Body of pancreas (tissue), 4 donors: Measurements from ENCODE around the gene PRUNE2. TPM values are rescaled to one million over a fixed set of nuclear protein-coding genes. Genes with fewer than 3 reads are reported as not detected.

Source experiments
- ATAC-seq: fragments of 150-250 bp; one replicate; pipeline ENCODE4 v1.9.1; 2016
- DNase-seq, 4 donors: peaks; one replicate each; pipeline ENCODE4 v3.0.0-alpha.2; 2019
- H3K27ac ChIP-seq, 4 donors: fragments of 200-600 bp; sonication (generic); 1 replicate in 3 of 4; 2 replicates in 1 of 4; pipeline versions ENCODE4 v1.5.1 to v1.6.1; 2016 to 2019; ENCODE audit warnings: mild to moderate bottlenecking in 1 of 4, mixed read lengths in 1 of 4, moderate library complexity in 1 of 4
- H3K27me3 ChIP-seq, 2 donors: fragments of 200-600 bp; sonication (generic); one replicate each; pipeline ENCODE4 v1.6.0; 2016; ENCODE audit warnings: mild to moderate bottlenecking in 1 of 2
- H3K36me3 ChIP-seq, 2 donors: fragments of 200-600 bp; sonication (generic); replicated peaks in 1 of 2; 2 replicates each; pipeline ENCODE4 v1.5.1; 2016; ENCODE audit warnings: low read depth in 2 of 2; ENCODE audit not compliant: insufficient read depth in 1 of 2
- H3K4me1 ChIP-seq: fragments of 200-600 bp; sonication (generic); one replicate; pipeline ENCODE4 v1.6.0; 2016
- H3K4me3 ChIP-seq, 2 donors: fragments of 200-600 bp; sonication (generic); 1 replicate in 1 of 2; 2 replicates in 1 of 2; pipeline ENCODE4 v1.5.1; 2016 to 2019
- H3K9me3 ChIP-seq, 3 donors: fragments of 200-600 bp; sonication (generic); 1 replicate in 2 of 3; 2 replicates in 1 of 3; pipeline ENCODE4 v1.5.1; 2016
- POLR2A ChIP-seq, 3 donors: fragments of 450-650 bp; IDR thresholded peaks; one replicate each; pipeline ENCODE4 v1.6.1; 2016; ENCODE audit warnings: antibody characterized with exemption in 3 of 3, mild to moderate bottlenecking in 2 of 3
- WGBS, 2 donors: methylation state at CpG; one replicate each; pipeline ENCODE4 v1.1.5; 2017; 5-methylcytosine and 5-hydroxymethylcytosine counted together
- intact Hi-C: fragments of 100-400 bp; cut with DNase I; formaldehyde crosslinking; loops from one replicate; pipeline ENCODE4 v1.15.1; 2023
- total RNA-seq, 2 donors: library from RNA; depleted of rRNA; stranded (reverse); fragments of >200 nt; gene quantifications; one replicate each; pipeline ENCODE4 v1.1.0, GENCODE V29; 2016
- TF ChIP-seq, protein P1 (sequence below), 7 experiments: fragments of 450-650 bp in 4 of 7; fragments of 200-600 bp in 3 of 7; sonication (generic) in 3 of 7; IDR thresholded peaks; one replicate each; pipeline ENCODE4 v1.5.1; 2016 to 2019; ENCODE audit warnings: antibody characterized with exemption in 7 of 7

Gene PRUNE2
- total RNA-seq, 2 donors from 2014 or later = 3.9 to 15.2 TPM

DNA sequence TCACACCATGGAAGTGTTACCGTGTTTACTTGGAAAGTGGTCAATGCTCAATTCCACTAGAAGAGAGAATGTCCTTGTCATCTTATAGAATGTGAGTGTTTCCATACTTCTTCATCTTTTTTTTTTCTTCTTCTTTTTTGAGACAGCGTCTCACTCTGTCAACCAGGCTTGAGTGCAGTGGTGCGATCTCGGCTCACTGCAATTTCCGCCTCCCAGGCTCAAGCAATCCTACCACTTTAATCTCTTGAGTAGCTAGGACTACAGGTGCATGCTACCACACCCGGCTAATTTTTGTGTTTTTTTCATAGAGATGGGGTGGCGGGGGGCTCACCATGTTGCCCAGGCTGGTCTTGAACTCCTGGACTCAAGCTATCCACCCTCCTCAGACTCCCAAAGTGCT lies 278.9 kb downstream of the PRUNE2 start:
- 81 to 90% methylated on average over 7 of the region's 7 CpGs for WGBS, 2 donors
- no peaks in the 10 kb centered on the region for H3K36me3 ChIP-seq
- ATAC-seq = no peak

DNA sequence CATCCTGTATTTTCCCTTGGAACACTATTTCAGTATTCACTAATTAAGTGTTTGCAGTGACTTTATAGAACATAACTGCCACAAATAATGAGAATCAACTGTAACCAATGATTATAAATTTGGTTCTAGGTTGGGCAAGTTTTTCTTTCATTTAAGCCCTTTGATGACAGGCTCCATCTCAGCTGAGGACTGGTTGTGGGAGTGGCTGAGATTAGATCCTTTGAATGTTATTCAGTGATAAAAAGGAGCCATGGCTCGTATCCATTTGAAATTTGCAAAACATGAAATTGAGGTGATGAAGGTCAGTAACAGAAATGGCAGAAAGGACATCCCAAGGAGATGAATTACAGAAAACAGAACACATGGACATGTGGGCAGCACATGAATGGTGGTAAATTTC lies 279.8 kb downstream of the PRUNE2 start:
- H3K27ac ChIP-seq = no peak overlapping the region
- WGBS, 2 donors = 45 to 61% methylated on average over 1 of the region's 1 CpG
- no peaks in the 10 kb centered on the region for H3K9me3 ChIP-seq
- TF ChIP-seq, protein P1, sequence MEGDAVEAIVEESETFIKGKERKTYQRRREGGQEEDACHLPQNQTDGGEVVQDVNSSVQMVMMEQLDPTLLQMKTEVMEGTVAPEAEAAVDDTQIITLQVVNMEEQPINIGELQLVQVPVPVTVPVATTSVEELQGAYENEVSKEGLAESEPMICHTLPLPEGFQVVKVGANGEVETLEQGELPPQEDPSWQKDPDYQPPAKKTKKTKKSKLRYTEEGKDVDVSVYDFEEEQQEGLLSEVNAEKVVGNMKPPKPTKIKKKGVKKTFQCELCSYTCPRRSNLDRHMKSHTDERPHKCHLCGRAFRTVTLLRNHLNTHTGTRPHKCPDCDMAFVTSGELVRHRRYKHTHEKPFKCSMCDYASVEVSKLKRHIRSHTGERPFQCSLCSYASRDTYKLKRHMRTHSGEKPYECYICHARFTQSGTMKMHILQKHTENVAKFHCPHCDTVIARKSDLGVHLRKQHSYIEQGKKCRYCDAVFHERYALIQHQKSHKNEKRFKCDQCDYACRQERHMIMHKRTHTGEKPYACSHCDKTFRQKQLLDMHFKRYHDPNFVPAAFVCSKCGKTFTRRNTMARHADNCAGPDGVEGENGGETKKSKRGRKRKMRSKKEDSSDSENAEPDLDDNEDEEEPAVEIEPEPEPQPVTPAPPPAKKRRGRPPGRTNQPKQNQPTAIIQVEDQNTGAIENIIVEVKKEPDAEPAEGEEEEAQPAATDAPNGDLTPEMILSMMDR (IDR thresholded peaks at IDR 0.05) = no peak
- TF ChIP-seq POLR2A (IDR thresholded peaks at IDR 0.05) = no peak
- no peak for DNase-seq
- H3K36me3 ChIP-seq = no peaks in the 10 kb centered on the region
- H3K4me1 ChIP-seq = no peaks in the 10 kb centered on the region
- no peak overlapping the region for H3K4me3 ChIP-seq
- no peak for ATAC-seq
- intact Hi-C loops = no loop called here
- no peaks in the 10 kb centered on the region for H3K27me3 ChIP-seq

More for the DNA sequence above, 278.9 kb downstream of the PRUNE2 start:
- DNase-seq = no peak
- Histone ChIP-seq H3K27ac (no peak overlapping the region), H3K9me3 (no peaks in the 10 kb centered on the region), H3K4me1 (no peaks in the 10 kb centered on the region), H3K4me3 (no peak overlapping the region), H3K27me3 (no peaks in the 10 kb centered on the region)
- intact Hi-C loops = no loop called here
- no peak for TF ChIP-seq POLR2A (IDR thresholded peaks at IDR 0.05)
- TF ChIP-seq, protein P1 (IDR thresholded peaks at IDR 0.05) = no peak

DNA sequence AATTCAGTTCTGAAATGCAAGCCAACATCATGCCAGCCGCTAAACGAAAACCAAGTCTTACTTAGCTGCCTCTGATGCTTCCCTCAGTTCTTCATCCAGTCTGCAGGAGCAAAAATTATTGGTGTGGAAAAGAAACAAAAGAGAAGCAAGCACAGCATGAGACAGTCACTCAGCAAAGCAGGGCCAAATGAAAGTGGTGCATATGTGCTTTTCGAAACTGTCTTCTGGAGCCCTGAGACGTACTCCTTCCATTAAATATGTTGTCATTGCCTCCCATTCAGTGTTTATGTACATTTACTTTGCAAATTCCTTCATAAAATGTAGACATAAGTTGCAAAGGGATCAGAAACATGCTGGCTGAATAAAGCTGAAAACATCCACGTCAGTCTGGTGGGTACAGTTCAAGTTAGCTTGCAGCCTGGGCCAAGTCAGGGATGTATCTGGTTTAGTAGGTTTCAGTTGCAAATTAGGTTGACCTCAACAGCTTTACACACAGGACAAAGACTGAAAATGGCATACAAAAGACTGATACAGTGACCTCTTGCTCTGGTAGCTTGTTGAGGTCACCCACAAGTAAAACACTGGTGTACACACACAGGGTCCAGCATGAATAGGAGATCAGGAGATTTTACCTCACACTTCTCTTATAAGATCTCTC lies 281.4 kb downstream of the PRUNE2 start:
- Histone ChIP-seq H3K9me3 (no peaks in the 10 kb centered on the region), H3K27me3 (no peaks in the 10 kb centered on the region), H3K36me3 (no peaks in the 10 kb centered on the region), H3K4me3 (no peak overlapping the region), H3K27ac (no peak overlapping the region), H3K4me1 (no peaks in the 10 kb centered on the region)
- intact Hi-C loops = no loop called here
- DNase-seq (no peak), ATAC-seq (no peak)
- TF ChIP-seq, protein P1 (IDR thresholded peaks at IDR 0.05) = no peak
- TF ChIP-seq POLR2A (IDR thresholded peaks at IDR 0.05) = no peak
- WGBS, 2 donors = 87 to 90% methylated on average over 5 of the region's 5 CpGs

DNA sequence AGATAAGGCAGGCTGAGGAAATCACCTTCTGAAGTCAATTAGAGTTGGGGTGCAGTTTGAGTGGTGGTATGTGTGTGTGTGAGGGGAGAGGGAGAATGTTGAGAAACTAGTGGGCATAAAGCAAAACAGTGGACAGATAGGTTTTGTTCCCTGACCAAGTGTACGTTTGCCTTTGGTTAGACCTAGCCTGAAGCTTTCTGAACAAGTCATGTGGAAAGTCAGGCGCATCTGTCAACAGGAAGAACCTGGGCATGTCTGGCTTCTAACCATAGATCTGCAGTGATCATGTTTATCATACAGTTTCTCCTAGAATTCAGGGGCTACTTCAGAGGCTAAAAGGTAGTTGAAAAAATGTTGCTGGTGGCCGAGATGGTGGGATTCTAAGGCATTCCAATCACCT lies 284.9 kb downstream of the PRUNE2 start:
- Histone ChIP-seq H3K4me1 (peaks cover 8% of the 10 kb centered on the region), H3K4me3 (no peak overlapping the region), H3K27me3 (no peaks in the 10 kb centered on the region), H3K9me3 (no peaks in the 10 kb centered on the region), H3K27ac (no peak overlapping the region), H3K36me3 (no peaks in the 10 kb centered on the region)
- intact Hi-C loops = no loop called here
- WGBS, 2 donors = 69 to 76% methylated on average over 3 of the region's 3 CpGs
- TF ChIP-seq, protein P1 (IDR thresholded peaks at IDR 0.05) = no peak
- no peak for TF ChIP-seq POLR2A (IDR thresholded peaks at IDR 0.05)
- ATAC-seq (no peak), DNase-seq (no peak)

DNA sequence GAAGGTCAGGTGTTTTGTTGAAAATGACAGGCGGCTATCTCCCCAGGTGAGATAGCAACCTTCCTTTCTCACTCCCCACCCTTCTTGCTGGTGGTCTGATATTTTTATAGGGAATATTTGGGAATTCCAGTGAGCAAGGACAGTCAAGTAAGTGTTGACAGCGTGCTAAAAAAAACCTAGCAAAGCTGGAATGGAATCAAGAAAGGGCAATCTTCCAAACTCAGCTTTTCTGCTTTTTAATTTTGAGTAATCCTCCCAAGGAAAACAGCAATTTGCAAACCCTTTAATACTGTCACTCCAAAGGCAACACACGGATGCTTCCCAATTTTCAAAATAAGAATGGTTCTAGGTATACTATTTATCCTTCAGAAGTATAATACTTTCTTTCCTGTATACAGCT lies 285.3 kb downstream of the PRUNE2 start:
- ATAC-seq = no peak
- TF ChIP-seq, protein P1 (IDR thresholded peaks at IDR 0.05) = no peak
- no peak for TF ChIP-seq POLR2A (IDR thresholded peaks at IDR 0.05)
- WGBS, 2 donors = 62 to 77% methylated on average over 3 of the region's 3 CpGs

More for the DNA sequence above, 285.3 kb downstream of the PRUNE2 start:
- peaks cover 12% of the 10 kb centered on the region for H3K4me1 ChIP-seq
- H3K9me3 ChIP-seq = no peaks in the 10 kb centered on the region
- H3K27ac ChIP-seq = no peak overlapping the region
- H3K27me3 ChIP-seq = no peaks in the 10 kb centered on the region
- DNase-seq = no peak
- intact Hi-C loops = no loop called here
- H3K4me3 ChIP-seq = no peak overlapping the region
- no peaks in the 10 kb centered on the region for H3K36me3 ChIP-seq
